HFFc6 (cell line): ENCODE results near the gene MARS1. TPM values are rescaled to one million over a fixed set of nuclear protein-coding genes. Genes with fewer than 3 reads are reported as not detected.

Experiments used
- DNase-seq: peaks from one replicate; pipeline ENCODE4 v3.0.0-alpha.2; 2018
- H3K27ac Mint-ChIP-seq: 2 replicates; pipeline ENCODE4 v1.8.0; 2020; ENCODE audit warnings: mild to moderate bottlenecking, mixed read lengths
- H3K27me3 Mint-ChIP-seq: 2 replicates; pipeline ENCODE4 v1.8.0; 2021; ENCODE audit warnings: mild to moderate bottlenecking, moderate library complexity, mixed read lengths; ENCODE audit not compliant: insufficient read depth
- H3K36me3 Mint-ChIP-seq: 2 replicates; pipeline ENCODE4 v1.8.0; 2021; ENCODE audit warnings: low read depth, mixed read lengths
- H3K4me1 Mint-ChIP-seq: 2 replicates; pipeline ENCODE4 v1.8.0; 2020; ENCODE audit warnings: low read depth, mixed read lengths
- H3K4me3 Mint-ChIP-seq: 2 replicates; pipeline ENCODE4 v1.8.0; 2020; ENCODE audit warnings: mild to moderate bottlenecking, moderate library complexity, mixed read lengths
- H3K9me3 Mint-ChIP-seq: 2 replicates; pipeline ENCODE4 v1.8.0; 2020; ENCODE audit warnings: mild to moderate bottlenecking, mixed read lengths
- total RNA-seq, 6 experiments: library from RNA; stranded (reverse); fragmentation: NEBNext Ultra II Directional; extraction: Animal tissue kit (Norgen Biotek cat#: 25700); gene quantifications; 2 replicates in 1 of 6; 3 replicates in 5 of 6; pipeline ENCODE4 v1.2.3, GENCODE V29; 2021
- TF ChIP-seq, protein P1 (sequence below): fragments of 200-600 bp; sonication (generic); IDR thresholded peaks from 2 replicates; pipeline ENCODE4 v1.5.0; 2021; ENCODE audit warnings: antibody characterized with exemption, mild to moderate bottlenecking

Gene MARS1
- total RNA-seq, 6 experiments from 2014 or later: 179 to 207 (median 193) TPM

DNA sequence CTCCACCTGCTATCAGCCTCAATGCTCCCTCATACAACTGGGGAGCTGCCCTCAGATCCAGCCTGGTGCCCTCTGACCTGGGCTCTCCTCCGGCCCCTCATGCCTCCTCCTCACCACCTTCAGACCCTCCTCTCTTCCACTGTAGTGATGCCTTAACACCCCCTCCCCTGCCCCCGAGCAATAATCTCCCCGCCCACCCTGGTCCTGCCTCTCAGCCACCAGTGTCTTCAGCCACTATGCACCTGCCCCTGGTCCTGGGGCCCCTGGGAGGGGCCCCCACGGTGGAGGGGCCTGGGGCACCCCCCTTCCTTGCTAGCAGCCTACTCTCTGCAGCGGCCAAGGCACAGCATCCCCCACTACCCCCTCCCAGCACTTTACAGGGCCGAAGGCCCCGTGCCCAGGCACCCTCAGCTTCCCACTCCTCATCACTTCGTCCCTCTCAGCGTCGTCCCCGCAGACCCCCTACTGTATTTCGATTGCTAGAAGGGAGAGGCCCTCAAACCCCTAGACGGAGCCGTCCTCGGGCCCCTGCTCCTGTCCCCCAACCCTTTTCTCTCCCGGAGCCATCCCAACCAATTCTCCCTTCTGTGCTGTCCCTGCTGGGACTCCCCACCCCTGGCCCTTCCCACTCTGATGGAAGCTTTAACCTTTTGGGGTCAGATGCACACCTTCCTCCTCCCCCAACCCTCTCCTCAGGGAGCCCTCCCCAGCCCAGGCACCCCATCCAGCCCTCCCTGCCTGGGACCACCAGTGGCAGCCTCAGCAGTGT, 37.9 kb downstream of the MARS1 start:
- Mint-ChIP-seq H3K27ac (no peak overlapping the region), H3K4me1 (peaks cover 35% of the 10 kb centered on the region), H3K4me3 (no peak overlapping the region; the same call in 1 of the 2 replicates), H3K36me3 (peaks cover 15% of the 10 kb centered on the region), H3K9me3 (no peaks in the 10 kb centered on the region), H3K27me3 (peaks cover 6% of the 10 kb centered on the region)
- no peak for DNase-seq
- TF ChIP-seq, protein P1, sequence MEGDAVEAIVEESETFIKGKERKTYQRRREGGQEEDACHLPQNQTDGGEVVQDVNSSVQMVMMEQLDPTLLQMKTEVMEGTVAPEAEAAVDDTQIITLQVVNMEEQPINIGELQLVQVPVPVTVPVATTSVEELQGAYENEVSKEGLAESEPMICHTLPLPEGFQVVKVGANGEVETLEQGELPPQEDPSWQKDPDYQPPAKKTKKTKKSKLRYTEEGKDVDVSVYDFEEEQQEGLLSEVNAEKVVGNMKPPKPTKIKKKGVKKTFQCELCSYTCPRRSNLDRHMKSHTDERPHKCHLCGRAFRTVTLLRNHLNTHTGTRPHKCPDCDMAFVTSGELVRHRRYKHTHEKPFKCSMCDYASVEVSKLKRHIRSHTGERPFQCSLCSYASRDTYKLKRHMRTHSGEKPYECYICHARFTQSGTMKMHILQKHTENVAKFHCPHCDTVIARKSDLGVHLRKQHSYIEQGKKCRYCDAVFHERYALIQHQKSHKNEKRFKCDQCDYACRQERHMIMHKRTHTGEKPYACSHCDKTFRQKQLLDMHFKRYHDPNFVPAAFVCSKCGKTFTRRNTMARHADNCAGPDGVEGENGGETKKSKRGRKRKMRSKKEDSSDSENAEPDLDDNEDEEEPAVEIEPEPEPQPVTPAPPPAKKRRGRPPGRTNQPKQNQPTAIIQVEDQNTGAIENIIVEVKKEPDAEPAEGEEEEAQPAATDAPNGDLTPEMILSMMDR: no peak

DNA sequence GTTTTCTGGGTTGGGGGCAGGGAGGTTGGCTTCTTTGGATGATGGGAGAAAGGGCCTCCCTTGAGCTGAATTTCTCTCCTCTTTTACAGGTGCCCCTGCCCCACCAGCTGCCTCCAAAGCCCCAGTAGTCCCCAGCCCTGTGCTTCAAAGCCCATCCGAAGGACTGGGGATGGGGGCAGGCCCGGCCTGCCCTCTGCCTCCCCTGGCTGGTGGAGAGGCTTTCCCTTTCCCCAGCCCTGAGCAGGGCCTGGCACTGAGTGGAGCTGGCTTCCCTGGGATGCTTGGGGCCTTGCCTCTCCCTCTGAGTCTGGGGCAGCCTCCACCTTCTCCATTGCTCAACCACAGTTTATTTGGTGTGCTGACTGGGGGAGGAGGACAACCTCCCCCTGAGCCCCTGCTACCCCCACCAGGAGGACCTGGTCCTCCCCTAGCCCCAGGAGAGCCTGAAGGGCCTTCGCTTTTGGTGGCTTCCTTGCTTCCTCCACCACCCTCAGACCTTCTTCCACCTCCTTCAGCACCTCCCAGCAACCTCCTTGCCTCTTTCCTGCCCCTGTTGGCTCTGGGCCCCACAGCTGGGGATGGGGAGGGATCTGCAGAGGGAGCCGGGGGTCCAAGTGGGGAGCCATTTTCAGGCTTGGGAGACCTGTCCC, 38.7 kb downstream of the MARS1 start:
- no peak overlapping the region for H3K4me3 Mint-ChIP-seq
- H3K27ac Mint-ChIP-seq: no peak overlapping the region; the same call in 1 of the 2 replicates
- H3K36me3 Mint-ChIP-seq: peaks cover 15% of the 10 kb centered on the region
- H3K9me3 Mint-ChIP-seq: no peaks in the 10 kb centered on the region
- peaks cover 27% of the 10 kb centered on the region for H3K4me1 Mint-ChIP-seq
- TF ChIP-seq, protein P1: no peak
- DNase-seq: no peak
- peaks cover 6% of the 10 kb centered on the region for H3K27me3 Mint-ChIP-seq

DNA sequence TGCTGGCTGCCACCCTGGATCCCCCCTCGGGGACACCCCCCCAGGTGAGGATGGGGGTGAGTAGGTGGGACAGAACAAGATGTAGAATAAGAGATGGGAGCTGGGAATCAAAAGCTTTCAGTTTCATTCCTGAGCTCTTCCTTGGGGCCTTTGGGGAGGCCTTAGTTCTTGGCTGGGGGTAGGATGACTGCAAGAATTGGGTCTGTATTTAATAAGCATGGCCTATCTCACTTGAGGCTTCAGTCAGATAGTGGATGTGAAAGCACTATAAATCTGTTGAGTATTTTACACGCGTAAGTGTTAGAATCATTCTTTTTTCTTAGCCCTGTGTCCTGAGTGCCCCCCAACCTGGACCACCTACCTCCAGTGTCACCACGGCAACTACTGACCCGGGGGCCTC, 39.3 kb downstream of the MARS1 start:
- TF ChIP-seq, protein P1: no peak
- Mint-ChIP-seq H3K36me3 (peaks cover 15% of the 10 kb centered on the region), H3K9me3 (no peaks in the 10 kb centered on the region), H3K27me3 (peaks cover 6% of the 10 kb centered on the region), H3K4me1 (peaks cover 21% of the 10 kb centered on the region), H3K4me3 (no peak overlapping the region), H3K27ac (no peak overlapping the region)
- DNase-seq: no peak

DNA sequence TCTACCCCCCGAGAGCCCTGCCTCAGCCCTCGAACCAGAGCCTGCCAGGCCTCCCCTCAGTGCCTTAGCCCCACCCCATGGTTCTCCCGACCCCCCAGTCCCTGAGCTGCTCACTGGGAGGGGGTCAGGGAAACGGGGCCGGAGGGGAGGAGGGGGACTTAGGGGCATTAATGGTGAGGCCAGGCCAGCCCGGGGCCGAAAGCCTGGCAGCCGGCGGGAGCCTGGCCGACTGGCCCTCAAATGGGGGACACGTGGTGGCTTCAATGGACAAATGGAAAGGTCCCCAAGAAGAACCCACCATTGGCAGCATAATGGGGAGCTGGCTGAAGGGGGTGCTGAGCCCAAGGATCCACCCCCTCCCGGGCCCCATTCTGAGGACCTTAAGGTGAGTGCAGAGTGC, 40.3 kb downstream of the MARS1 start:
- H3K4me1 Mint-ChIP-seq: peaks cover 20% of the 10 kb centered on the region
- no peak overlapping the region for H3K27ac Mint-ChIP-seq
- DNase-seq: no peak
- H3K4me3 Mint-ChIP-seq: no peak overlapping the region
- TF ChIP-seq, protein P1: no peak
- H3K36me3 Mint-ChIP-seq: peaks cover 24% of the 10 kb centered on the region
- H3K9me3 Mint-ChIP-seq: no peaks in the 10 kb centered on the region
- peaks cover 6% of the 10 kb centered on the region for H3K27me3 Mint-ChIP-seq

DNA sequence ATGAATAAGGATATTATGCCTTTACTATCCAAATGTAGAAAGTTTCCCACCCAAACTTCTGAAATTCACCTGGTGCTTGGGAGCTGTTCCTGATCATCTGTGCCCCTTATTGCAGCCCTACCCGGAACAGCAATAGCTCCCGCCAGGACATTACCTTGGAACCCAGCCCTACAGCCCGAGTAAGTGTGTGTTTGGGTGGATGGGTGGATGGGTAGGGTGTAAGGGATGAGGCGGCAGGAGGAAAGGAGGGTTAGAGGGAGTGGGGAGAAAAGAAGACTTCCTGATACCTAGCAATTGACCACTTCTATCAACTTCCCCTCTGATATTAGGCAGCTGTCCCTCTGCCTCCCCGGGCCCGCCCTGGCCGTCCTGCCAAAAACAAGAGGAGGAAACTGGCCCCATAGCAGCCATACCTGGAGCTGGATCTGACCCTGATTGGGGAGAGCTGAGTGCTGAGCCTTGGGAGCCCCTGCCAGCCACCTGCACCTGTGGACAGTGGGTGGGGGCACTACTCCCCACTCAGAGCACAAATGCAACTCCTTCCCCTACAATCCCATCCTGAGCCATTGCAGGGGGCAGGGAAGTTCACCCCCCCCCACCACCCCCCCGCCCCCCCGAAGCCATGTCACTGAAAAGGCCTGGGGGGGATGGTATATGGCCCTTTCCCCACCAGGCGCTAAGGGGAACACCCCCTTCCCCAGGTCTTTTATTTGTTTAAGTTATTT, 41.1 kb downstream of the MARS1 start:
- no peak for DNase-seq
- peaks cover 27% of the 10 kb centered on the region for H3K36me3 Mint-ChIP-seq
- H3K27me3 Mint-ChIP-seq: peaks cover 6% of the 10 kb centered on the region
- H3K4me1 Mint-ChIP-seq: peaks cover 13% of the 10 kb centered on the region
- no peaks in the 10 kb centered on the region for H3K9me3 Mint-ChIP-seq
- no peak overlapping the region for H3K4me3 Mint-ChIP-seq
- TF ChIP-seq, protein P1: no peak
- no peak overlapping the region for H3K27ac Mint-ChIP-seq
